HG03469 (cell line): ENCODE measurements around the gene NKX2-2.

Experiments
- ATAC-seq: cut with Tn5 transposase; IDR thresholded peaks from one replicate; pipeline ENCODE4 v1.9.1; 2021; ENCODE audit warnings: mild to moderate bottlenecking, moderate library complexity, moderate number of reproducible peaks; ENCODE audit not compliant: unreplicated experiment

Gene NKX2-2

GRCh38 chr20:21522481-21523280 lies 8.8 kb upstream of the NKX2-2 start:
- no peak for ATAC-seq

GRCh38 chr20:21521596-21522480 lies 8.0 kb upstream of the NKX2-2 start:
- no peak for ATAC-seq

- ATAC-seq: no peak
These were observed 7.1 kb upstream of the NKX2-2 start for GRCh38 chr20:21520702-21521595.

GRCh38 chr20:21519136-21519584 lies 5.3 kb upstream of the NKX2-2 start:
- no peak for ATAC-seq

GRCh38 chr20:21518292-21518991 lies 4.6 kb upstream of the NKX2-2 start:
- no peak for ATAC-seq

- ATAC-seq: no peak
These were observed 3.9 kb upstream of the NKX2-2 start for GRCh38 chr20:21517566-21518277.

- ATAC-seq: no peak
These were observed 3.1 kb upstream of the NKX2-2 start for GRCh38 chr20:21516861-21517565.

- no peak for ATAC-seq
These were observed 2.3 kb upstream of the NKX2-2 start for GRCh38 chr20:21516180-21516567.

GRCh38 chr20:21515300-21516179 lies 1.7 kb upstream of the NKX2-2 start:
- no peak for ATAC-seq

GRCh38 chr20:21514553-21515251 lies 838 bp upstream of the NKX2-2 start:
- no peak for ATAC-seq

GRCh38 chr20:21513181-21513663 lies 642 bp downstream of the NKX2-2 start:
- no peak for ATAC-seq

- ATAC-seq: no peak
These were observed 1.2 kb downstream of the NKX2-2 start for GRCh38 chr20:21512634-21513180.

GRCh38 chr20:21511850-21512633 lies 1.8 kb downstream of the NKX2-2 start:
- no peak for ATAC-seq

GRCh38 chr20:21511485-21511849 lies 2.4 kb downstream of the NKX2-2 start:
- no peak for ATAC-seq

- no peak for ATAC-seq
These were observed 3.2 kb downstream of the NKX2-2 start for GRCh38 chr20:21510414-21511384.
